GM13977 (cell line): ENCODE results near the gene TRPM2.
"Not testable (repeated sequence)": the region's sequence is repeated elsewhere in the genome, so short reads cannot be mapped to it uniquely, and the experiment has no call there.

Experiments
- DNase-seq: peaks from one replicate; pipeline ENCODE4 v3.0.0; 2012; ENCODE audit warnings: low spot score
- in situ Hi-C: fragments of 300-500 bp; cut with MboI; formaldehyde crosslinking; loops from one replicate; pipeline ENCODE4 v1.12.0; 2022; ENCODE audit warnings: low sequenced_read_pairs, low pct_unique_long_range_greater_than_20kb, mixed read lengths, inconsistent platforms; ENCODE audit not compliant: unreplicated experiment
- TF ChIP-seq, protein P1 (sequence below): IDR thresholded peaks from 2 replicates; pipeline ENCODE4 v1.5.1; 2012; ENCODE audit warnings: mild to moderate bottlenecking, control low read depth; ENCODE audit not compliant: insufficient read depth; ENCODE audit errors: extremely low read depth, missing control alignments

The TRPM2 gene

GRCh38 chr21:44414291-44415072, 61.1 kb downstream of the TRPM2 start:
- in situ Hi-C loops, result no loop called here
- no peak for DNase-seq
- TF ChIP-seq, protein P1, sequence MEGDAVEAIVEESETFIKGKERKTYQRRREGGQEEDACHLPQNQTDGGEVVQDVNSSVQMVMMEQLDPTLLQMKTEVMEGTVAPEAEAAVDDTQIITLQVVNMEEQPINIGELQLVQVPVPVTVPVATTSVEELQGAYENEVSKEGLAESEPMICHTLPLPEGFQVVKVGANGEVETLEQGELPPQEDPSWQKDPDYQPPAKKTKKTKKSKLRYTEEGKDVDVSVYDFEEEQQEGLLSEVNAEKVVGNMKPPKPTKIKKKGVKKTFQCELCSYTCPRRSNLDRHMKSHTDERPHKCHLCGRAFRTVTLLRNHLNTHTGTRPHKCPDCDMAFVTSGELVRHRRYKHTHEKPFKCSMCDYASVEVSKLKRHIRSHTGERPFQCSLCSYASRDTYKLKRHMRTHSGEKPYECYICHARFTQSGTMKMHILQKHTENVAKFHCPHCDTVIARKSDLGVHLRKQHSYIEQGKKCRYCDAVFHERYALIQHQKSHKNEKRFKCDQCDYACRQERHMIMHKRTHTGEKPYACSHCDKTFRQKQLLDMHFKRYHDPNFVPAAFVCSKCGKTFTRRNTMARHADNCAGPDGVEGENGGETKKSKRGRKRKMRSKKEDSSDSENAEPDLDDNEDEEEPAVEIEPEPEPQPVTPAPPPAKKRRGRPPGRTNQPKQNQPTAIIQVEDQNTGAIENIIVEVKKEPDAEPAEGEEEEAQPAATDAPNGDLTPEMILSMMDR, result no peak

- TF ChIP-seq, protein P1, result no peak
- in situ Hi-C loops, result no loop called here
- DNase-seq, result no peak
Measured at GRCh38 chr21:44415073-44416025, 61.9 kb downstream of the TRPM2 start.

- TF ChIP-seq, protein P1, result no peak
- no peak for DNase-seq
- in situ Hi-C loops, result no loop called here
Measured at GRCh38 chr21:44416193-44416592, 62.8 kb downstream of the TRPM2 start.

DNA sequence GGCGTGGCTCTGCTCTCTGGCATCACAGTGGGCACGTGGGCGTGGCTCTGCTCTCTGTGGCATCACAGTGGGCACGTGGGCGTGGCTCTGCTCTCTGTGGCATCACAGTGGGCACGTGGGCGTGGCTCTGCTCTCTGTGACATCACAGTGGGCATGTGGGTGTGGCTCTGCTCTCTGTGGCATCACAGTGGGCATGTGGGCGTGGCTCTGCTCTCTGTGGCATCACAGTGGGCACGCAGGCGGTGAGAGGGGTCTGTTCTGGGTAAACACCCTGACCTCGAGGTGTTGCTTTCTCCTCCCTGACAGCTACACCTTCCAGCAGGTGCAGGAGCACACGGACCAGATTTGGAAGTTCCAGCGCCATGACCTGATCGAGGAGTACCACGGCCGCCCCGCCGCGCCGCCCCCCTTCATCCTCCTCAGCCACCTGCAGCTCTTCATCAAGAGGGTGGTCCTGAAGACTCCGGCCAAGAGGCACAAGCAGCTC, 64.2 kb downstream of the TRPM2 start:
- in situ Hi-C loops, DNase-seq: not testable (repeated sequence)

- TF ChIP-seq, protein P1, result no peak
- in situ Hi-C loops, result no loop called here
- no peak for DNase-seq
Measured at GRCh38 chr21:44418108-44418875, 64.9 kb downstream of the TRPM2 start.

GRCh38 chr21:44418876-44419230, 65.4 kb downstream of the TRPM2 start:
- TF ChIP-seq, protein P1, result no peak
- in situ Hi-C loops, result no loop called here

More at GRCh38 chr21:44418876-44419230, 65.4 kb downstream of the TRPM2 start:
- no peak for DNase-seq
